Loucy (cell line): Measurements from ENCODE around the gene FCHO1.

Experiments used
- CTCF ChIP-seq: fragments of 200-600 bp; sonication (generic); conservative IDR thresholded peaks from 2 replicates; pipeline ENCODE4 v1.5.1; 2014; ENCODE audit warnings: mild to moderate bottlenecking, antibody characterized with exemption, low read length
- EZH2phosphoT487 ChIP-seq: fragments of 200-600 bp; IDR thresholded peaks from 2 replicates; pipeline ENCODE4 v1.6.1; 2018; ENCODE audit warnings: antibody characterized with exemption, mild to moderate bottlenecking, moderate library complexity, borderline replicate concordance

GRCh38 chr19:17720440-17720839 lies 30.8 kb upstream of the FCHO1 start:
- TF ChIP-seq CTCF (no peak), EZH2phosphoT487 (no peak)
